ENCODE results near the gene CCL17.

The CCL17 gene

DNA sequence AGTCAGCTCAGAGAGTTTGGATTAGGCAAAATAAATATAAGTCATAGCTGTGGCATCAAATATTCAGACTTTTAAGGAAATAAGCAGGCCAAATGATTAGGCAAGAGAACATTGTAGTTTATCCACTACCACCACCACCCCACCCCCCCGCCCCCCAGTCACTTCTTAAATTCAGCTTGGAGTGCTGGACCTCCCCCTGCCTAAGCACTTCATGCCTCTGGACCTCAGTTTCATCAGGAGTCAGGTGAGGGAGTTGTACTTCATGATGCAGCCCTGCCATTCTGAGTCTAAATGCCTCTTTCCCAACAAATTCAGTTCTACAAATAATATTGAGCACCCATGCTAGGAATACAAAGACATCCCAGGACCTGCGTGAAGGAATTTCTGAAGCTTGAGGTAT is 60.0 kb downstream of the CCL17 start:
- TF ChIP-seq SALL2 (tag by site-specific recombination; IDR thresholded peaks at IDR 0.05; ENCODE audit: borderline replicate concordance) (no peak), ZNF561 (tag by site-specific recombination; IDR thresholded peaks at IDR 0.05; ENCODE audit: borderline replicate concordance) (no peak)
- CTCF ChIA-PET, result interaction anchor here (1.2 kb wide), 1 partner anchor 55 kb away, joined by 3 read pairs; no protein-coding TSS in a partner anchor
- peaks cover 28 to 87% of the 10 kb centered on the region in 2 experiments for H3K36me3 ChIP-seq (ENCODE audit: control insufficient read depth in 2 of 2, insufficient read depth in 1 of 2, low read length in 2 of 2)
- H3K4me1 ChIP-seq (ENCODE audit: control insufficient read depth, insufficient read depth, low read length), result no peaks in the 10 kb centered on the region; the same call in 1 of the 2 replicates
- POLR2A ChIA-PET, result interaction anchor here (3.7 kb wide), 1 partner anchor 17 kb away, joined by 40 read pairs; the partner anchor contains the start of genes CIAPIN1 and COQ9
- no peaks in the 10 kb centered on the region for H3K9me3 ChIP-seq (ENCODE audit: control insufficient read depth, insufficient read depth, low read depth, low read length)
- no peak overlapping the region for H3K4me3 ChIP-seq (ENCODE audit: low read depth, low read length)
- no peak overlapping the region for H3K27ac ChIP-seq (ENCODE audit: extremely low read depth, low read depth, low read length)
